GM12891 (cell line): Measurements from ENCODE around the gene TPMT.
"Not testable (repeated sequence)": the region's sequence is repeated elsewhere in the genome, so short reads cannot be mapped to it uniquely, and the experiment has no call there.

Experiments used
- DNase-seq: peaks from one replicate; pipeline ENCODE4 v3.0.0; 2011; ENCODE audit warnings: low spot score; ENCODE audit not compliant: insufficient read length
- FAIRE-seq: peaks from 2 replicates; lab custom pipeline; 2011; peaks lifted over from hg19 to GRCh38; lab: Jason Lieb, UNC
- PAX5 ChIP-seq: IDR thresholded peaks from 2 replicates; pipeline ENCODE4 v1.6.1; 2011; ENCODE audit warnings: low read length, moderate library complexity, mild to moderate bottlenecking; ENCODE audit not compliant: insufficient read depth, severe bottlenecking
- POLR2A ChIP-seq: IDR thresholded peaks from 2 replicates; pipeline ENCODE4 v1.6.1; 2011; ENCODE audit warnings: low read depth, low read length, control low read depth
- POLR2AphosphoS5 ChIP-seq: IDR thresholded peaks from 2 replicates; pipeline ENCODE4 v1.6.1; 2011; ENCODE audit warnings: low read depth, low read length, control low read depth
- POU2F2 ChIP-seq: IDR thresholded peaks from 2 replicates; pipeline ENCODE4 v1.6.1; 2011; ENCODE audit warnings: low read depth, mild to moderate bottlenecking, control low read depth, low read length, moderate library complexity
- SPI1 ChIP-seq: IDR thresholded peaks from 2 replicates; pipeline ENCODE4 v1.6.1; 2011; ENCODE audit warnings: low read depth, low read length, control low read depth
- TAF1 ChIP-seq: IDR thresholded peaks from 2 replicates; pipeline ENCODE4 v1.6.1; 2011; ENCODE audit warnings: low read depth, low read length, control low read depth

The TPMT gene

GRCh38 chr6:18179770-18180356 is 25.0 kb upstream of the TPMT start:
- TF ChIP-seq POLR2A = no peak
- TF ChIP-seq POLR2AphosphoS5 = no peak
- no peak for TF ChIP-seq TAF1
- TF ChIP-seq PAX5 = no peak
- no peak for TF ChIP-seq POU2F2
- no peak for TF ChIP-seq SPI1
- DNase-seq = no peak
- FAIRE-seq = no peak

GRCh38 chr6:18178960-18179615 is 24.2 kb upstream of the TPMT start:
- DNase-seq (no peak), FAIRE-seq (no peak)
- TF ChIP-seq POU2F2 (no peak), SPI1 (no peak), POLR2A (no peak), TAF1 (no peak), POLR2AphosphoS5 (no peak), PAX5 (no peak)

GRCh38 chr6:18177286-18177965 is 22.5 kb upstream of the TPMT start:
- TF ChIP-seq POU2F2 (no peak), TAF1 (no peak), POLR2A (no peak), PAX5 (no peak), SPI1 (no peak), POLR2AphosphoS5 (no peak)
- DNase-seq (no peak), FAIRE-seq (no peak)

GRCh38 chr6:18176198-18176597 is 21.3 kb upstream of the TPMT start:
- FAIRE-seq, DNase-seq: not testable (repeated sequence)

- DNase-seq (no peak), FAIRE-seq (no peak)
- TF ChIP-seq TAF1 (no peak), POU2F2 (no peak), PAX5 (no peak), SPI1 (no peak), POLR2AphosphoS5 (no peak), POLR2A (no peak)
Observed at GRCh38 chr6:18171871-18172270, 17.0 kb upstream of the TPMT start.

- no peak for TF ChIP-seq POLR2A
- no peak for TF ChIP-seq SPI1
- no peak for TF ChIP-seq TAF1
- no peak for TF ChIP-seq POLR2AphosphoS5
- TF ChIP-seq POU2F2 = no peak
- TF ChIP-seq PAX5 = no peak
- FAIRE-seq (no peak), DNase-seq (no peak)
Observed at GRCh38 chr6:18168264-18168663, 13.4 kb upstream of the TPMT start.

- no peak for TF ChIP-seq SPI1
- no peak for TF ChIP-seq POLR2AphosphoS5
- TF ChIP-seq TAF1 = no peak
- no peak for TF ChIP-seq POU2F2
- FAIRE-seq = no peak
- DNase-seq = no peak
Observed at GRCh38 chr6:18166312-18167036, 11.6 kb upstream of the TPMT start.

GRCh38 chr6:18165751-18166150 is 10.9 kb upstream of the TPMT start:
- no peak for DNase-seq
- TF ChIP-seq PAX5 (no peak), POLR2A (no peak), POU2F2 (no peak), POLR2AphosphoS5 (no peak)
- FAIRE-seq = no peak

GRCh38 chr6:18162401-18162800 is 7.5 kb upstream of the TPMT start:
- no peak for DNase-seq
- no peak for TF ChIP-seq POU2F2
- TF ChIP-seq TAF1 = no peak
- TF ChIP-seq SPI1 = no peak
- TF ChIP-seq PAX5 = no peak
- no peak for FAIRE-seq

- TF ChIP-seq SPI1 = no peak
- no peak for TF ChIP-seq POLR2A
- TF ChIP-seq PAX5 = no peak
- TF ChIP-seq POLR2AphosphoS5 = no peak
- no peak for TF ChIP-seq TAF1
- no peak for TF ChIP-seq POU2F2
- DNase-seq (no peak), FAIRE-seq (no peak)
Observed at GRCh38 chr6:18161431-18161830, 6.6 kb upstream of the TPMT start.
